MM.1S (cell line): ENCODE measurements around the gene SARNP.

Experiments used
- DNase-seq: peaks from one replicate; pipeline ENCODE4 v3.0.0-alpha.2; 2015
- H2AFZ ChIP-seq: fragments of 300-600 bp; sonication (generic); 2 replicates; pipeline ENCODE4 v1.6.0; 2016; ENCODE audit warnings: antibody characterized with exemption, low read length
- H3F3A ChIP-seq: fragments of 300-600 bp; sonication (generic); 2 replicates; pipeline ENCODE4 v1.6.1; 2016; ENCODE audit warnings: mild to moderate bottlenecking, antibody characterized with exemption, low read length, moderate library complexity, mixed read lengths; ENCODE audit not compliant: insufficient read depth
- H3K27ac ChIP-seq: fragments of 300-600 bp; sonication (generic); 2 replicates; pipeline ENCODE4 v1.5.1; 2016; ENCODE audit warnings: mild to moderate bottlenecking, low read length
- H3K27me3 ChIP-seq: fragments of 300-600 bp; sonication (generic); replicated peaks from 2 replicates; pipeline ENCODE4 v1.6.0; 2016; ENCODE audit warnings: low read length; ENCODE audit not compliant: insufficient read depth
- H3K36me3 ChIP-seq: fragments of 300-600 bp; sonication (generic); replicated peaks from 2 replicates; pipeline ENCODE4 v1.6.1; 2016; ENCODE audit warnings: mild to moderate bottlenecking, low read length, mixed read lengths; ENCODE audit not compliant: insufficient read depth
- H3K4me1 ChIP-seq: fragments of 300-600 bp; sonication (generic); 2 replicates; pipeline ENCODE4 v1.6.1; 2016; ENCODE audit warnings: low read length, mixed read lengths
- H3K4me2 ChIP-seq: fragments of 300-600 bp; sonication (generic); 2 replicates; pipeline ENCODE4 v1.6.0; 2016; ENCODE audit warnings: low read depth, low read length
- H3K4me3 ChIP-seq: fragments of 300-600 bp; sonication (generic); 2 replicates; pipeline ENCODE4 v1.5.1; 2016; ENCODE audit warnings: low read length, mixed read lengths
- H3K79me2 ChIP-seq: fragments of 300-600 bp; sonication (generic); 2 replicates; pipeline ENCODE4 v1.6.1; 2016; ENCODE audit warnings: mixed run types, low read length, mixed read lengths
- H3K9ac ChIP-seq: fragments of 300-600 bp; sonication (generic); 2 replicates; pipeline ENCODE4 v1.6.1; 2016; ENCODE audit warnings: low read length, mixed read lengths
- H3K9me2 ChIP-seq: fragments of 300-600 bp; sonication (generic); replicated peaks from 2 replicates; pipeline ENCODE4 v1.6.1; 2016; ENCODE audit warnings: mild to moderate bottlenecking, low read length, mixed read lengths; ENCODE audit not compliant: insufficient read depth
- H3K9me3 ChIP-seq: fragments of 300-600 bp; sonication (generic); replicated peaks from 2 replicates; pipeline ENCODE4 v1.6.1; 2016; ENCODE audit warnings: mild to moderate bottlenecking, low read length, mixed read lengths; ENCODE audit not compliant: insufficient read depth
- H4K20me1 ChIP-seq: fragments of 300-600 bp; sonication (generic); 2 replicates; pipeline ENCODE4 v1.6.1; 2016; ENCODE audit warnings: mild to moderate bottlenecking, low read length, moderate library complexity, mixed read lengths; ENCODE audit not compliant: insufficient read depth
- CTCF ChIP-seq: fragments of 300-600 bp; sonication (generic); IDR thresholded peaks from 2 replicates; pipeline ENCODE4 v1.5.1; 2016; ENCODE audit warnings: antibody characterized with exemption, low read length, mixed read lengths
- EZH2 ChIP-seq: fragments of 300-600 bp; sonication (generic); optimal IDR thresholded peaks from 2 replicates; pipeline ENCODE3; 2017; ENCODE audit warnings: low read depth, mild to moderate bottlenecking, antibody characterized with exemption, low read length, mixed read lengths
- EZH2phosphoT487 ChIP-seq: fragments of 300-600 bp; sonication (generic); IDR thresholded peaks from 2 replicates; pipeline ENCODE4 v1.6.1; 2018; ENCODE audit warnings: antibody characterized with exemption, low read length

Gene SARNP

DNA sequence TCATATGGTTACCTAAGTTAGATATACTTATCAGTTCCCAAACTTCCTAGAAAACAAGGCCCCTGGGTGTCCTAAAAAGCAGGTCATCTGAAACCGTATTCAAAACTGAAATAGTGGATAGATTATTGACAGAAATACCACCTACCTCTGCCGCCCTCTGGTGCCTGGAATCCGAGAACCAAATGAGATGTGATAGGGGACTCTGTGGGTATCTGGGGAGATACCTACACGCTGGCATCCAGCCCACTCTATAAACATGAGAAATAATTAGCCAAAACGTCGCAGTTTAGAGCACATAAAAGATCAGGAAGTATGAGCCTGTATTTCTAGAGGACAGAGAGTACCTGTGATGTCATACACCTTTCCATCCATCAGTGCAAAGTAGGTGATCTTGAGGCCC, 4.7 kb upstream of the SARNP start:
- TF ChIP-seq CTCF (0 out of 2 replicates have a peak, but pooled peaks have one; percentile 5), EZH2phosphoT487 (no peak)
- DNase-seq = no peak
- Histone ChIP-seq H3K9me2 (no peaks in the 10 kb centered on the region), H3K36me3 (peaks cover 6% of the 10 kb centered on the region; the same call in 1 of the 2 replicates), H3K9ac (no peak overlapping the region), H3K4me1 (peaks cover 10% of the 10 kb centered on the region), H3K79me2 (peaks cover 36% of the 10 kb centered on the region), H3K4me2 (no peak overlapping the region), H4K20me1 (no peaks in the 10 kb centered on the region), H3K9me3 (no peaks in the 10 kb centered on the region), H3K27me3 (no peaks in the 10 kb centered on the region), H3K4me3 (no peak overlapping the region), H3F3A (peaks cover 5% of the 10 kb centered on the region; the same call in 1 of the 2 replicates), H3K27ac (no peak overlapping the region), H2AFZ (no peak overlapping the region)

GRCh38 chr12:55820679-55821078, 3.2 kb upstream of the SARNP start:
- Histone ChIP-seq H3K9ac (no peak overlapping the region), H3K4me3 (no peak overlapping the region), H3K4me2 (no peak overlapping the region), H3K36me3 (peaks cover 6% of the 10 kb centered on the region; the same call in 1 of the 2 replicates), H3K27me3 (no peaks in the 10 kb centered on the region), H4K20me1 (no peaks in the 10 kb centered on the region), H3F3A (peaks cover 5% of the 10 kb centered on the region; the same call in 1 of the 2 replicates), H3K9me2 (no peaks in the 10 kb centered on the region), H2AFZ (no peak overlapping the region), H3K4me1 (peaks cover 8% of the 10 kb centered on the region), H3K79me2 (peaks cover 45% of the 10 kb centered on the region), H3K9me3 (no peaks in the 10 kb centered on the region), H3K27ac (no peak overlapping the region)
- no peak for TF ChIP-seq EZH2phosphoT487
- TF ChIP-seq EZH2 = no peak
- no peak for TF ChIP-seq CTCF
- no peak for DNase-seq

DNA sequence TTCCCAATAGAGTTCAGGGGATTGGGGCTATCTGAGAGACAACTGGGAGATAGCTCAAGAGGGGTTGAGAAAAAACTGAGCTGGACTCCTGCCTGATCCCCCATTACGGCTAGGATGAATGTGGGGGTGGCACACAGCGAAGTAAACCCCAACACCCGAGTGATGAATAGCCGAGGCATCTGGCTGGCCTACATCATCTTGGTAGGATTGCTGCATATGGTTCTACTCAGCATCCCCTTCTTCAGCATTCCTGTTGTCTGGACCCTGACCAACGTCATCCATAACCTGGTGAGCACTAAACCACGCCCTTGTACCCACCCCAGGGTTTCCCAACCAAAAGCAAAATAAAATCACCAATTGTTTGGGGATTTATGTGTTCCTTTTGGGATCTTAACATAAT, 1.4 kb upstream of the SARNP start:
- TF ChIP-seq CTCF (no peak), EZH2phosphoT487 (no peak), EZH2 (no peak)
- peaks cover 6% of the 10 kb centered on the region; the same call in 1 of the 2 replicates for H3K36me3 ChIP-seq
- H3K9me3 ChIP-seq = no peaks in the 10 kb centered on the region
- H3K27ac ChIP-seq = no peak overlapping the region
- H3K4me1 ChIP-seq = peaks cover 8% of the 10 kb centered on the region
- H3K9ac ChIP-seq = peak overlapping the region; percentile 71
- no peaks in the 10 kb centered on the region for H3K27me3 ChIP-seq
- no peaks in the 10 kb centered on the region for H3K9me2 ChIP-seq
- H3F3A ChIP-seq = 0 out of 2 replicates have a peak, but pooled peaks cover 5% of the 10 kb centered on the region
- peaks cover 63% of the 10 kb centered on the region for H3K79me2 ChIP-seq
- no peak for DNase-seq
- peak overlapping the region; percentile 92 for H3K4me3 ChIP-seq
- peak overlapping the region; percentile 95 for H3K4me2 ChIP-seq
- H4K20me1 ChIP-seq = no peaks in the 10 kb centered on the region
- H2AFZ ChIP-seq = no peak overlapping the region
